GM23248 (cell line): ENCODE measurements around the gene BRINP2. TPM values are rescaled to one million over a fixed set of nuclear protein-coding genes. Genes with fewer than 3 reads are reported as not detected.

ENCODE experiments used
- DNase-seq: peaks from one replicate; pipeline ENCODE4 v3.0.0-alpha.2; 2015
- H2AFZ ChIP-seq: fragments of 200-600 bp; sonication (generic); 2 replicates; pipeline ENCODE4 v1.6.1; 2016; ENCODE audit warnings: antibody characterized with exemption
- H3F3A ChIP-seq: fragments of 200-600 bp; sonication (generic); 2 replicates; pipeline ENCODE4 v1.6.1; 2016; ENCODE audit warnings: mild to moderate bottlenecking, antibody characterized with exemption, mixed run types; ENCODE audit not compliant: insufficient read depth
- H3K27ac ChIP-seq: fragments of 200-600 bp; sonication (generic); 2 replicates; pipeline ENCODE4 v1.5.1; 2016; ENCODE audit warnings: mild to moderate bottlenecking
- H3K27me3 ChIP-seq: fragments of 200-600 bp; sonication (generic); replicated peaks from 2 replicates; pipeline ENCODE4 v1.6.1; 2016; ENCODE audit warnings: mild to moderate bottlenecking; ENCODE audit not compliant: insufficient read depth
- H3K36me3 ChIP-seq: fragments of 200-600 bp; sonication (generic); 2 replicates; pipeline ENCODE4 v1.6.1; 2016; ENCODE audit warnings: low read depth, mild to moderate bottlenecking
- H3K4me1 ChIP-seq: fragments of 200-600 bp; sonication (generic); 2 replicates; pipeline ENCODE4 v1.6.1; 2016; ENCODE audit warnings: mild to moderate bottlenecking; ENCODE audit not compliant: insufficient read depth
- H3K4me2 ChIP-seq: fragments of 200-600 bp; sonication (generic); one replicate; pipeline ENCODE4 v1.6.1; 2016; ENCODE audit warnings: mild to moderate bottlenecking; ENCODE audit not compliant: unreplicated experiment
- H3K4me3 ChIP-seq: fragments of 200-600 bp; sonication (generic); 2 replicates; pipeline ENCODE4 v1.5.1; 2016; ENCODE audit warnings: mild to moderate bottlenecking
- H3K79me2 ChIP-seq: fragments of 200-600 bp; sonication (generic); 2 replicates; pipeline ENCODE4 v1.6.1; 2016; ENCODE audit warnings: mild to moderate bottlenecking; ENCODE audit not compliant: insufficient read depth
- H3K9ac ChIP-seq: fragments of 200-600 bp; sonication (generic); 2 replicates; pipeline ENCODE4 v1.6.1; 2016; ENCODE audit warnings: mild to moderate bottlenecking
- H3K9me2 ChIP-seq: fragments of 200-600 bp; sonication (generic); 2 replicates; pipeline ENCODE4 v1.6.1; 2016; ENCODE audit warnings: mixed run types, mild to moderate bottlenecking, moderate library complexity; ENCODE audit not compliant: insufficient read depth
- H3K9me3 ChIP-seq: fragments of 200-600 bp; sonication (generic); one replicate; pipeline ENCODE4 v1.6.1; 2017; ENCODE audit warnings: low read depth
- H4K20me1 ChIP-seq: fragments of 200-600 bp; sonication (generic); 2 replicates; pipeline ENCODE4 v1.6.0; 2016; ENCODE audit not compliant: insufficient read depth
- EZH2 ChIP-seq: fragments of 200-600 bp; sonication (generic); IDR thresholded peaks from 2 replicates; pipeline ENCODE4 v1.6.1; 2018; ENCODE audit warnings: antibody characterized with exemption, mild to moderate bottlenecking; ENCODE audit not compliant: insufficient read depth, poor library complexity, severe bottlenecking
- EZH2phosphoT487 ChIP-seq: fragments of 200-600 bp; sonication (generic); IDR thresholded peaks from 2 replicates; pipeline ENCODE4 v1.6.1; 2018; ENCODE audit warnings: antibody characterized with exemption, moderate library complexity, mild to moderate bottlenecking, low read depth; ENCODE audit not compliant: insufficient read depth
- WGBS, 2 experiments: methylation state at CpG; one replicate each; pipeline ENCODE4 v1.1.6; 2015 to 2017; ENCODE audit warnings: low lambda C conversion rate in 2 of 2, low coverage in 1 of 2; ENCODE audit errors: missing lambda C conversion rate in 2 of 2; 5-methylcytosine and 5-hydroxymethylcytosine counted together
- in situ Hi-C: fragments of 300-500 bp; cut with MboI; formaldehyde crosslinking; loops from 2 replicates; pipeline ENCODE4 v1.15.0; 2020
- polyA plus RNA-seq: library from polyadenylated mRNA; unstranded; fragments of >200 nt; fragmentation: Nextera tagmentation; extraction: Ambion mirVana; gene quantifications from 2 replicates; pipeline ENCODE4 v1.2.1, GENCODE V29; 2016
- total RNA-seq: library from RNA; depleted of rRNA; stranded (reverse); fragments of >200 nt; shearing (Covaris generic); gene quantifications from 2 replicates; pipeline ENCODE4 v1.2.3, GENCODE V29; 2014

The BRINP2 gene
- total and polyA plus RNA-seq, 2 experiments from 2014 or later, result 0.06 TPM; not detected in 1

DNA sequence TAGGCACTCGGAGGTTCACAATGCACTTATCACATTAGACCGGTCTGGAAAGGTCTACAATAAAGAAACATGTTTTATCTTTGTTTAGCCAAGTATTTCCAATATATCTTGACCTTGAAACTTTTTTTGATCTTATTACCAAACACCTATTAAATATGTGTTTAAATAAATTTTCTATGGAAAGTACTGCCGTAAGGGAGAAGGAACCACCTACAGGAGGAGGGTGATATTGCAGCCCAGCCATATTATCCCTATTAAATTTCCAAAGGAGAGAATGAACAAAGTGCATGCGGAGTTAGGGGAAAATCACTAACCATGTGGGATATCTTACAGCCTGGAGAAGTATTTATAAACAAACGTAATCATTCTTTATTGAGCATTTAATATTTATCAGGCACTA, 14.5 kb downstream of the BRINP2 start:
- no peak overlapping the region for H3K27ac ChIP-seq
- in situ Hi-C loops, result no loop called here

DNA sequence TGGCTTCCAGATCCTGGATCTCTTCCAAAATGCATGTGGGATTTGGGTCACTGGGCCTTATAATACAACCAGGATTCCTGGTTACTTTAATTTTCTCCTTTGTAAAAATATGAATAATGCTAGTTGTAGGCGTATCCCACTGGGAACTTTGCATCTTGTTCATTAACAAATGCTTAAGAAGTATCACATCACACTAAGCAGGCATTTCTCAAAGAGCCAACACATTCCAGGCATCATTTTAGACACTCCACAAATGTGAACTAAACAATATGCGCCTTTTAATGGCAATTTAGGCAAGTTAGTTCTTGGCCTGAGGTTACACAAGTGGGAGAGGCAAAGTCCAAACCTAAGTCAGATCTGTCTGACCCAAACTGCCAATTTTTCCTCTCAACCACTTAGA, 15.9 kb downstream of the BRINP2 start:
- 78 to 90% methylated on average over 2 of the region's 2 CpGs for WGBS, 2 experiments
- Histone ChIP-seq H3K4me2 (no peak overlapping the region), H3K79me2 (no peaks in the 10 kb centered on the region), H3F3A (0 out of 2 replicates have a peak, but pooled peaks cover 6% of the 10 kb centered on the region), H3K9ac (no peak overlapping the region), H3K9me3 (no peaks in the 10 kb centered on the region), H3K27ac (no peak overlapping the region), H4K20me1 (no peaks in the 10 kb centered on the region), H3K36me3 (no peaks in the 10 kb centered on the region), H3K9me2 (no peaks in the 10 kb centered on the region), H3K27me3 (no peaks in the 10 kb centered on the region), H2AFZ (no peak overlapping the region), H3K4me1 (no peaks in the 10 kb centered on the region; the same call in 1 of the 2 replicates), H3K4me3 (no peak overlapping the region)
- in situ Hi-C loops, result no loop called here
- no peak for TF ChIP-seq EZH2phosphoT487
- no peak for TF ChIP-seq EZH2
- no peak for DNase-seq

More for the DNA sequence above, 14.5 kb downstream of the BRINP2 start:
- TF ChIP-seq EZH2phosphoT487 (no peak), EZH2 (no peak)
- no peaks in the 10 kb centered on the region for H3K9me2 ChIP-seq
- 0 out of 2 replicates have a peak, but pooled peaks cover under 1% of the 10 kb centered on the region for H3F3A ChIP-seq
- H3K9me3 ChIP-seq, result no peaks in the 10 kb centered on the region
- H3K36me3 ChIP-seq, result no peaks in the 10 kb centered on the region
- no peak overlapping the region for H3K9ac ChIP-seq
- H3K4me1 ChIP-seq, result no peaks in the 10 kb centered on the region
- no peak overlapping the region for H3K4me2 ChIP-seq
- H3K4me3 ChIP-seq, result no peak overlapping the region
- 51 to 52% methylated on average over 5 of the region's 5 CpGs for WGBS, 2 experiments
- H4K20me1 ChIP-seq, result no peaks in the 10 kb centered on the region
- H2AFZ ChIP-seq, result no peak overlapping the region
- DNase-seq, result peak; percentile 46
- H3K27me3 ChIP-seq, result peaks cover 6% of the 10 kb centered on the region
- H3K79me2 ChIP-seq, result no peaks in the 10 kb centered on the region

- Histone ChIP-seq H3K4me1 (no peaks in the 10 kb centered on the region; the same call in 1 of the 2 replicates), H4K20me1 (no peaks in the 10 kb centered on the region), H3K9me2 (no peaks in the 10 kb centered on the region), H3K9me3 (no peaks in the 10 kb centered on the region), H3K27ac (no peak overlapping the region), H3K9ac (no peak overlapping the region), H3K36me3 (no peaks in the 10 kb centered on the region), H3K4me3 (no peak overlapping the region), H3K4me2 (no peak overlapping the region), H3K27me3 (no peaks in the 10 kb centered on the region), H2AFZ (no peak overlapping the region), H3F3A (0 out of 2 replicates have a peak, but pooled peaks cover 6% of the 10 kb centered on the region), H3K79me2 (no peaks in the 10 kb centered on the region)
- WGBS, 2 experiments, result 28 to 29% methylated on average over 3 of the region's 3 CpGs
- DNase-seq, result peak; percentile 37
- TF ChIP-seq EZH2phosphoT487 (no peak), EZH2 (no peak)
- in situ Hi-C loops, result no loop called here
Measured at GRCh38 chr1:177190308-177190970, 19.7 kb downstream of the BRINP2 start.

- no peaks in the 10 kb centered on the region for H3K9me3 ChIP-seq
- no peak overlapping the region for H3K4me3 ChIP-seq
- no peak overlapping the region for H3K27ac ChIP-seq
- in situ Hi-C loops, result no loop called here
- H4K20me1 ChIP-seq, result no peaks in the 10 kb centered on the region
- no peaks in the 10 kb centered on the region for H3K36me3 ChIP-seq
- no peak for DNase-seq
- no peaks in the 10 kb centered on the region for H3K4me1 ChIP-seq
- 6% methylated on average over 2 of the region's 2 CpGs for WGBS, 2 experiments
- H3K9me2 ChIP-seq, result no peaks in the 10 kb centered on the region
- no peaks in the 10 kb centered on the region for H3K79me2 ChIP-seq
- no peaks in the 10 kb centered on the region for H3K27me3 ChIP-seq
- H3K9ac ChIP-seq, result no peak overlapping the region
- no peak overlapping the region for H2AFZ ChIP-seq
- TF ChIP-seq EZH2 (no peak), EZH2phosphoT487 (no peak)
- H3K4me2 ChIP-seq, result no peak overlapping the region
- no peaks in the 10 kb centered on the region for H3F3A ChIP-seq
Measured at GRCh38 chr1:177198243-177198642, 27.5 kb downstream of the BRINP2 start.
